ENCODE measurements around the gene TAB2. TPM values are rescaled to one million over a fixed set of nuclear protein-coding genes. Genes with fewer than 3 reads are reported as not detected.

Gene TAB2
- total and polyA plus RNA-seq, 2 of the 8 experiments (the other 6 are each of a cell fraction or from before 2014, with no cell fraction given) = 40.4 to 63.0 TPM

GRCh38 chr6:149342525-149342924 lies 25.0 kb downstream of the TAB2 start (continued):
- no peak for TF ChIP-seq RFX5 (IDR thresholded peaks at IDR 0.05; ENCODE audit: borderline replicate concordance, low read depth, low read length)
- TF ChIP-seq NRF1 (IDR thresholded peaks at IDR 0.05; ENCODE audit: low read depth, low read length) = no peak
- TF ChIP-seq USF2 (IDR thresholded peaks at IDR 0.05; ENCODE audit: low read length) = no peak
- no peak for TF ChIP-seq KDM4A (IDR thresholded peaks at IDR 0.05; ENCODE audit: low read depth, low read length, severe bottlenecking)
- TF ChIP-seq SUZ12 (IDR thresholded peaks at IDR 0.05; ENCODE audit: low read length) = no peak
- no peak for TF ChIP-seq POLR2AphosphoS5 (IDR thresholded peaks at IDR 0.05; ENCODE audit: low read depth, low read length)
- TF ChIP-seq ASH2L (IDR thresholded peaks at IDR 0.05; ENCODE audit: low read length) = no peak
- TF ChIP-seq CEBPB (IDR thresholded peaks at IDR 0.05; ENCODE audit: low read depth, low read length) = no peak
- no peak for TF ChIP-seq RNF2 (IDR thresholded peaks at IDR 0.05; ENCODE audit: borderline replicate concordance, low read depth, low read length, missing control alignments, poor library complexity, severe bottlenecking)
